Mesendoderm (in vitro differentiated cells): ENCODE results near the gene AXIN1.

Experiments
- DNase-seq: peaks from one replicate; pipeline ENCODE4 v3.0.0; 2013
- H2AK5ac ChIP-seq: 2 replicates; pipeline ENCODE4 v1.6.1; 2013; ENCODE audit warnings: low read length, inconsistent platforms
- H2BK120ac ChIP-seq: 2 replicates; pipeline ENCODE4 v1.6.1; 2013; ENCODE audit warnings: low read depth, mild to moderate bottlenecking, low read length, moderate library complexity, mixed read lengths
- H2BK15ac ChIP-seq: replicated peaks from 2 replicates; pipeline ENCODE4 v1.6.1; 2013; ENCODE audit warnings: low read depth, mild to moderate bottlenecking, moderate library complexity
- H2BK5ac ChIP-seq: 2 replicates; pipeline ENCODE4 v1.6.1; 2013; ENCODE audit warnings: low read length, inconsistent platforms
- H3K18ac ChIP-seq: 2 replicates; pipeline ENCODE4 v1.6.1; 2013; ENCODE audit warnings: mild to moderate bottlenecking, low read length, mixed read lengths
- H3K23ac ChIP-seq: one replicate; pipeline ENCODE4 v1.6.1; 2013; ENCODE audit warnings: low read length
- H3K27ac ChIP-seq: 2 replicates; pipeline ENCODE4 v1.5.1; 2013; ENCODE audit warnings: low read depth, mild to moderate bottlenecking, inconsistent platforms, low read length, moderate library complexity
- H3K27me3 ChIP-seq: 2 replicates; pipeline ENCODE4 v1.6.1; 2013; ENCODE audit warnings: low read length, control low read depth, mild to moderate bottlenecking, inconsistent platforms; ENCODE audit not compliant: insufficient read depth, poor library complexity
- H3K36me3 ChIP-seq: 2 replicates; pipeline ENCODE4 v1.6.1; 2013; ENCODE audit warnings: low read length, inconsistent platforms; ENCODE audit not compliant: control insufficient read depth, insufficient read depth
- H3K4ac ChIP-seq: one replicate; pipeline ENCODE4 v1.6.1; 2013; ENCODE audit warnings: low read depth, mild to moderate bottlenecking, low read length, moderate library complexity
- H3K4me1 ChIP-seq: 2 replicates; pipeline ENCODE4 v1.6.1; 2013; ENCODE audit warnings: low read depth, low read length, inconsistent platforms; ENCODE audit not compliant: control insufficient read depth
- H3K4me2 ChIP-seq: 2 replicates; pipeline ENCODE4 v1.6.1; 2013; ENCODE audit warnings: low read length
- H3K4me3 ChIP-seq: 2 replicates; pipeline ENCODE4 v1.5.1; 2013; ENCODE audit warnings: mild to moderate bottlenecking, low read length
- H3K56ac ChIP-seq: one replicate; pipeline ENCODE4 v1.6.1; 2013; ENCODE audit warnings: low read length
- H3K79me1 ChIP-seq: 2 replicates; pipeline ENCODE4 v1.6.1; 2013; ENCODE audit warnings: low read length, inconsistent platforms
- H3K79me2 ChIP-seq: 2 replicates; pipeline ENCODE4 v1.6.1; 2013; ENCODE audit warnings: mild to moderate bottlenecking, low read length; ENCODE audit not compliant: control insufficient read depth, insufficient read depth
- H3K9ac ChIP-seq: 2 replicates; pipeline ENCODE4 v1.6.1; 2013; ENCODE audit warnings: low read length, inconsistent platforms
- H4K5ac ChIP-seq: one replicate; pipeline ENCODE4 v1.6.1; 2013; ENCODE audit warnings: low read length
- H4K8ac ChIP-seq: one replicate; pipeline ENCODE4 v1.6.1; 2013; ENCODE audit warnings: low read depth, mild to moderate bottlenecking, control low read depth, low read length, moderate library complexity
- WGBS: extraction: QIAGEN DNeasy Blood & Tissue Kit; methylation state at CpG from one replicate; pipeline ENCODE4 v1.1.7; 2013; ENCODE audit warnings: low lambda C conversion rate, missing lambda C conversion rate; ENCODE audit not compliant: insufficient coverage; ENCODE audit errors: extremely low coverage; 5-methylcytosine and 5-hydroxymethylcytosine counted together

The AXIN1 gene

GRCh38 chr16:245105-245504 is 107.4 kb downstream of the AXIN1 start:
- no peaks in the 10 kb centered on the region for H3K79me2 ChIP-seq
- DNase-seq, result no peak
- no peak overlapping the region for H2BK120ac ChIP-seq
- no peak overlapping the region for H3K23ac ChIP-seq
- H3K56ac ChIP-seq, result no peak overlapping the region
- H3K79me1 ChIP-seq, result no peaks in the 10 kb centered on the region
- no peak overlapping the region for H4K5ac ChIP-seq
- H3K36me3 ChIP-seq, result no peaks in the 10 kb centered on the region
- no peak overlapping the region for H3K4ac ChIP-seq
- no peaks in the 10 kb centered on the region for H3K4me1 ChIP-seq
- no peak overlapping the region for H2BK15ac ChIP-seq
- no peaks in the 10 kb centered on the region for H3K27me3 ChIP-seq
- no peak overlapping the region for H3K18ac ChIP-seq
- H3K4me3 ChIP-seq, result no peak overlapping the region
- no peak overlapping the region for H2BK5ac ChIP-seq
- H3K9ac ChIP-seq, result no peak overlapping the region
- H2AK5ac ChIP-seq, result no peak overlapping the region
- H3K27ac ChIP-seq, result no peak overlapping the region
- no peak overlapping the region for H4K8ac ChIP-seq
- no CpG with 5 or more reads among the region's 9 CpGs for WGBS
- H3K4me2 ChIP-seq, result no peak overlapping the region

- Histone ChIP-seq H3K27ac (no peak overlapping the region), H3K23ac (no peak overlapping the region), H3K36me3 (no peaks in the 10 kb centered on the region), H3K18ac (no peak overlapping the region), H2AK5ac (no peak overlapping the region), H3K9ac (no peak overlapping the region), H2BK120ac (no peak overlapping the region), H3K27me3 (no peaks in the 10 kb centered on the region), H3K56ac (no peak overlapping the region), H3K79me2 (no peaks in the 10 kb centered on the region), H4K5ac (no peak overlapping the region), H3K4me1 (no peaks in the 10 kb centered on the region), H3K4me3 (no peak overlapping the region), H3K4ac (no peak overlapping the region), H2BK15ac (no peak overlapping the region), H4K8ac (no peak overlapping the region), H3K79me1 (no peaks in the 10 kb centered on the region), H3K4me2 (no peak overlapping the region), H2BK5ac (no peak overlapping the region)
- DNase-seq, result no peak
- no CpG with 5 or more reads among the region's 4 CpGs for WGBS
These were observed 109.2 kb downstream of the AXIN1 start for GRCh38 chr16:243348-243747.

GRCh38 chr16:242281-242680 is 110.2 kb downstream of the AXIN1 start:
- no CpG with 5 or more reads among the region's 10 CpGs for WGBS
- no peak overlapping the region for H3K9ac ChIP-seq
- no peak overlapping the region for H4K5ac ChIP-seq
- no peaks in the 10 kb centered on the region for H3K79me2 ChIP-seq
- H2AK5ac ChIP-seq, result no peak overlapping the region
- H3K56ac ChIP-seq, result no peak overlapping the region
- H3K4ac ChIP-seq, result no peak overlapping the region
- H3K4me3 ChIP-seq, result no peak overlapping the region
- H3K36me3 ChIP-seq, result no peaks in the 10 kb centered on the region
- no peak overlapping the region for H2BK15ac ChIP-seq
- no peaks in the 10 kb centered on the region for H3K79me1 ChIP-seq
- no peaks in the 10 kb centered on the region for H3K27me3 ChIP-seq
- H3K4me2 ChIP-seq, result no peak overlapping the region
- H3K23ac ChIP-seq, result no peak overlapping the region
- no peak overlapping the region for H3K27ac ChIP-seq
- no peak overlapping the region for H4K8ac ChIP-seq
- H2BK120ac ChIP-seq, result no peak overlapping the region
- H3K18ac ChIP-seq, result no peak overlapping the region
- DNase-seq, result no peak
- no peak overlapping the region for H2BK5ac ChIP-seq
- H3K4me1 ChIP-seq, result no peaks in the 10 kb centered on the region

GRCh38 chr16:240559-240958 is 112.0 kb downstream of the AXIN1 start:
- Histone ChIP-seq H4K5ac (no peak overlapping the region), H2BK5ac (no peak overlapping the region), H3K79me1 (no peaks in the 10 kb centered on the region), H3K36me3 (no peaks in the 10 kb centered on the region), H3K4me1 (no peaks in the 10 kb centered on the region), H2BK15ac (no peak overlapping the region), H2AK5ac (no peak overlapping the region), H3K4ac (no peak overlapping the region), H3K27me3 (no peaks in the 10 kb centered on the region), H3K4me2 (no peak overlapping the region), H2BK120ac (no peak overlapping the region), H4K8ac (no peak overlapping the region), H3K79me2 (no peaks in the 10 kb centered on the region), H3K18ac (no peak overlapping the region), H3K56ac (no peak overlapping the region), H3K27ac (no peak overlapping the region), H3K23ac (no peak overlapping the region), H3K9ac (no peak overlapping the region), H3K4me3 (no peak overlapping the region)
- DNase-seq, result no peak
- WGBS, result no CpG with 5 or more reads among the region's 8 CpGs

- H2AK5ac ChIP-seq, result no peak overlapping the region
- no peak overlapping the region for H2BK15ac ChIP-seq
- H3K79me1 ChIP-seq, result no peaks in the 10 kb centered on the region
- H4K5ac ChIP-seq, result no peak overlapping the region
- no peak overlapping the region for H3K56ac ChIP-seq
- H3K9ac ChIP-seq, result no peak overlapping the region
- no peak overlapping the region for H2BK5ac ChIP-seq
- no peaks in the 10 kb centered on the region for H3K79me2 ChIP-seq
- H3K4ac ChIP-seq, result no peak overlapping the region
- H3K4me2 ChIP-seq, result no peak overlapping the region
- no peak overlapping the region for H3K4me3 ChIP-seq
- DNase-seq, result no peak
- no peaks in the 10 kb centered on the region for H3K36me3 ChIP-seq
- no peak overlapping the region for H3K18ac ChIP-seq
- no peaks in the 10 kb centered on the region for H3K4me1 ChIP-seq
- no peak overlapping the region for H4K8ac ChIP-seq
- WGBS, result no CpG with 5 or more reads among the region's 3 CpGs
- H3K27ac ChIP-seq, result no peak overlapping the region
- H3K23ac ChIP-seq, result no peak overlapping the region
- H3K27me3 ChIP-seq, result no peaks in the 10 kb centered on the region
- no peak overlapping the region for H2BK120ac ChIP-seq
These were observed 112.6 kb downstream of the AXIN1 start for GRCh38 chr16:239948-240277.
